Posterior cingulate gyrus (tissue), 11 donors: Measurements from ENCODE around the gene TBXA2R.
A peak's percentile ranks its signal among the peaks of the same experiment; 100 is the strongest.

Experiments
- DNase-seq, 10 donors: peaks; one replicate each; pipeline versions ENCODE4 v3.0.0 to v3.0.0-alpha.2; 2020 to 2021; ENCODE audit warnings: mixed read lengths in 3 of 10
- intact Hi-C: fragments of 100-400 bp; cut with DNase I; formaldehyde crosslinking; loops from one replicate; pipeline ENCODE4 v1.15.1; 2023

The TBXA2R gene

DNA sequence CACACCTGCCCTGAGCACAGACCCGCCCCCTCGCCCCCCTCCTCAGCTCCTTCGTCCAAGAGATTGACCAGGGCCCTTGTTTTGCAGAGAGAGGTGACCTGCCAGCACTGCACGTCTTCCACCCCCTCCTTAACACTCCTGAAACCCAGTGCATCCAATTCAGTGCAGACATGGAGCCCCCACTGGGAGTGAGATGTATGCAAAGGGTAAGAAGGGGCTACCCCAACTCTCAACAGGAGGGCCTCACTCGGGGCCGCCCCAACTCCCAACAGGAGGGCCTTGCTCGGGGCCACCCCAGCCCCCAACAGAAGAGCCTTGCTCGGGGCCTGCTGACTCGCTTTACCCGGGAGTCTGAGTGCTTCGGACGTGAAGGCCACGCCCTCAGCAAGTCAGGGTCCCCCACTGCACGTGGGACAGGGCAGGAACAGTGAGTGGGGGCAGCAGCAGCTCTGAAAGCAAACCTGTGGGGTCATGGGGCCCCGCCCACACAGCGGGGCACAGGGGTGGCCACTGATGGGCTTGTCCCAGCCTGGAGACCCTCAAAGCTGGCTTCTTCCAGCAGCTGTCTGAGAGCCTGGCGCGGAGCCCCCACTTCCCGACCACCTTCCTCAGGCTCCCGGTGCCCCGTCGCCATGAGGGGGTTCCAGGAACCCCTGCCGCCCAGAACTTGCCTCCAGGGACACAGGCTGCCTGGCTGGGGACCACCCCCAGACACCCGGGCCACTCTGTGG is 14.3 kb upstream of the TBXA2R start:
- intact Hi-C loops, result no loop called here
- DNase-seq, result no peak

DNA sequence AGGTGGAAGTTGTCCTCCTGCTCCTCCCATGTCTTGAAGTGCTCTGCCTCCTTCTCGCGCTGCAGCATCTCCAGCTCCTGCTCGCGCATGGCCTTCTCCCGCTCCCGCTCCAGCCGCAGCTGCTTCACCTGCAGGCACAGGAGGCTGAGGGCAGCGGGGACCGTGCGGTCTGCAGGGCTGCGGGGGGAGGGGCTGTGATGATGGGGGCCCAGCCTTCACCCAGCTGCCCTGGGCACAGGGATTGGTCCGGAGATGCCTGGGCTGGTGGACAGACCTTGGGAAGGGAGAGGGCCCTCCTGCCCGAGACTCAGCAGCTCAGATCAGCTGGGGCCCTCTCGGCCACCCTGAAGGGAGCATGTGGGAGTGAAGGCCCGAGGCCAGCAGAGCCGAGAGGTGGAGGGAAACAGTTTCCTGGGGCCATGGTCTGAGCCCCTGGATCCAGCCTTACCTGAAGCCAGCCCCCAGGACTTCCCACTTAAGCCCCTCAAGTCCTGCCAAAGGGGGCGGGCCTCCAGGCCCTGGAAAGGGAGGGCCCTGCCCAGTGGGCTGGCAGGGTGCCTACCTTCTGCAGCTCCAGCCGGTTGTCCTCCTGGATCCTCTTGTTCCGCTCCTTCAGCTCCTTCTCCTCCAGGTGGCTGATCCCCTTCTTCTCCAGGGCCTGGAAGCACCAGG is 13.6 kb upstream of the TBXA2R start:
- intact Hi-C loops, result no loop called here
- no peak for DNase-seq

DNA sequence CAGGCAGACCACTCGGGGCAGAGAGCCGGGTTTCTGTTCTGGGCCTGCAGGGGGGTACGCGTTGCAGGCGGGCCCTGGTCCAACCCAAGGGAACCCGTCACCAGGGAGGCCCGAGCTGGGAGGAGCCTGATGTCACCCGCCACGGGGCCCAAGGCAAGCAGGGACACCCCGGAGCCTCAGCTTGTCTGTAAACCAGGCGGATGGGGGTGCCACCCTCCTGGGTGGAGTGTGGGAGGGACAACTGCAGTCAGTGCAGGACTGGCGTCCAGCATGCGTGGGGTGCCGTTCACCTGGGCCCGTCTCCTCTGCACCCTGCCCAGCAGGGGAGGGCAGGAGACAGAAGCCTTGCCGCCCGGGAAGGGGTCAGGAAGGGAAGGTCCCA is 12.9 kb upstream of the TBXA2R start:
- no peak for DNase-seq
- intact Hi-C loops, result no loop called here

DNA sequence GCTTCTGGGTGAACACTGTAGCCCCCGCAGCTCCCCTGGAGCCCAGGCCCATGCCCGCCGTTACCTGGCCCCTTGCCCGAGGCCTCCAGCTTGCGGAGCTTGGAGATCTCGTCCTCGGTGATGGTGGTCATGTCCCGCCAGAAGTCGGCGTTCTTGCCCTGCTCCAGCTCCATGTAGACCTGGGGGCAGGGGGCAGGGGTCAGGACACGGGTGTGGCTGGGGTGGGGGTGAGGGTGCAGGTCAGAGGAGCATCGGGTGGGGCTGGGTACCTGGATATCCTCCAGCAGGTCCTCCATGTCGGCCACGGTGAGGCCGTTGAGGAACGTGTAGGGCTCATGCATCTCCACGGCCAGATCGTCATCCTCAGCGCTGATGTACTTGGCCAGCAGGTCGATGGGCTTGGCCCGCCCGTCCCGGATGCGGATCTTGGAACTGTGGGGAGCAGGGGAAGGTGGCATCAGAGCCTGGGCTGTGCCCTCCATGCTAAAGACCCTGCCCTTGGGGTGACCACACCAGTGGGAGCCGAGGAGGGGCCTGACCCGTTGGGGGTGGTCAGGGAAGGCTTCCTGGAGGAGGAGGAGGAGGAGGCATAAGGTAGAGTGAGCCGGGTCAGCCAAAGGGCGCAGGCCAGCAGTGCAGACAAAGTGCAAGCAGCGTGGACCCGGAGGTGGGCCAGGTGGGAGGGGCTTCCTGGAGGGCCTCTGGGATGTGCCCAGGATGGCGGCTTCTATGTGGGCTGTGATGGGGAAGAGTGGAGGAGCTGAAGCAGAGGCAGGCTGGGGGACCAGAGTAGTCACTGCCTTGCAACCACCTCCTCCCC is 12.3 kb upstream of the TBXA2R start:
- DNase-seq, result no peak
- intact Hi-C loops, result loop anchor here (1.0 kb wide), 1 partner anchor 74 kb away; no protein-coding TSS in a partner anchor

DNA sequence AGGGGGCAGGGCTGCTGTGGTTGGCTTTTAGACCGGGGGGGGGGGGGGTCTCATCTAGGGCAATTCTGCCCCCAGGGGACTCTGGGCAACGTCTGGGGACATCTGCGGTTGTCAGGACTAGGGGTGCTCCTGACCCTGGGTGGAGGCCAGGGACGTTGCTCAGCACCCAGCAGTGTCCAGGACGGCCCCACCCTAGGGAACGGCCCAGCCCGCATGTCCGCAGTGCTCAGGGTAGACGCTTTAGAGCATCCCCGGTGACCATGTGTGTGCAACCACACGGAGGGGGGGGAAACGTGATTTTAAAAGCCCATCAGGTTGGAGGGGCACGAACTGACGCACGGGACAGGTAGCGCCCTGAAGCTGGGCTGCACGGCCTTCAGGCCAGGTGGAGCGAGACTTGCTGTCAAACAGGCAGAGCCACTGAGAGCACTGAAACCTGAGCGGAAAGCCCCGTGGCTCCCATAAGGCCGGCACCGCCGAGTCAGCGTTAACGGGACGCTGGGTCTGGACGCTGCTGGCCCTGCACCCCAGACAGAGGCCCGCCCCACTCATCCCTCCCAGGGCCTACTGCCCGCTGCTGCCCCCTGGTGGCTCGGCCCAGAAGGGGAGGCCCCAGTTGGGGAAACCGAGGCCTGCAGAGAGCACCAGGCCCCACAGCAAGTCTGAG is 11.6 kb upstream of the TBXA2R start:
- DNase-seq, result peak in 7 of 10 donors; percentile 48 to 94 (median 69)
- intact Hi-C loops, result loop anchor here (1.0 kb wide), 1 partner anchor 73 kb away; no protein-coding TSS in a partner anchor

DNA sequence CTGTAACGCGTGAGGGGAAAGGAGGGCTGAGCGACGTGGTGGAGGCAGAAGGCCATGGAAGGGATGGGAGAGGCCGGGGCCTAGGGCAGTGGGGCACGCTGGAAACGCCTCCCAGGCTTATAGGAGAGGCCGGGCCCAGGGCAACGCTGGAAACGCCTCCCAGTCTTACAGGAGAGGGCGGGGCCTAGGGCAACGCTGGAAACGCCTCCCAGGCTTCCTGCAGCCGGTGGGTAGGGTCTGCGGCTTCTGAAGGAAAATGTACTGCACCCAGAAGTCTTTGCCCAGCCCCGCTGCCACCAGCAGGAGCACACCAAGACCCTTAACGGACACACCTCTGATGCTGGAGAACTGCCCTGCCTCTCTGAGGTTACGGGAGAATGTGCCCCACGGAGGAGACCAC is 10.8 kb upstream of the TBXA2R start:
- no peak for DNase-seq
- intact Hi-C loops, result no loop called here

DNA sequence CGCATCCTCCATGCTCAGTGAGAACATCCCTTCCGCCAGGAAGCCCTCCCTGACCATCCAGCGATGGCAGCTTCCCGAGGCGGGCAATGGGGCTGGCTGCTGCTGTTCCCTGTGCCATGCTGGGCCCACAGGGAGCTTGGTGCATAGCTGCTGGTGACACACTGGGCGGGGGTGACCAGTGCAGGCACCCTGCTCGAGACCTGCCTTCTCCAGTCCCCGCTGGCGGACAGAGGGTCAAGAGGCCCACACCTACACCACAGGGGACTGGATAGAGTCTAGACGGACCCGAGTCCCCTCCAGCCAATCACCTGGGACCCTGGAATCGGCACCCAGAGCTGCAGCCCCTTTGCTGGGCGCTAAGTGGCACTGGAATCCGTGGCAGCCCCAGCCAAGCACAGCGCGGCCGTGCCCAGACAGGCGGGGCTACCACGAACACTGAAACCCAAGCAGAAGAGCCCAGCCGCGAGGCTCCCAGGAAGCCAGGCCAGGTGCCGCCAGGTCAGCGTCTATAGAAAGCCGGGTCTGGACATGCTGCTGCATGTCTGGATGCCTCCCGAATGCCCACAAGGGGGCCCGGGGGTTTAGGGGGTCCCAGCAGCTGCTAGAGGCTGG is 9.0 kb upstream of the TBXA2R start:
- intact Hi-C loops, result no loop called here

DNA sequence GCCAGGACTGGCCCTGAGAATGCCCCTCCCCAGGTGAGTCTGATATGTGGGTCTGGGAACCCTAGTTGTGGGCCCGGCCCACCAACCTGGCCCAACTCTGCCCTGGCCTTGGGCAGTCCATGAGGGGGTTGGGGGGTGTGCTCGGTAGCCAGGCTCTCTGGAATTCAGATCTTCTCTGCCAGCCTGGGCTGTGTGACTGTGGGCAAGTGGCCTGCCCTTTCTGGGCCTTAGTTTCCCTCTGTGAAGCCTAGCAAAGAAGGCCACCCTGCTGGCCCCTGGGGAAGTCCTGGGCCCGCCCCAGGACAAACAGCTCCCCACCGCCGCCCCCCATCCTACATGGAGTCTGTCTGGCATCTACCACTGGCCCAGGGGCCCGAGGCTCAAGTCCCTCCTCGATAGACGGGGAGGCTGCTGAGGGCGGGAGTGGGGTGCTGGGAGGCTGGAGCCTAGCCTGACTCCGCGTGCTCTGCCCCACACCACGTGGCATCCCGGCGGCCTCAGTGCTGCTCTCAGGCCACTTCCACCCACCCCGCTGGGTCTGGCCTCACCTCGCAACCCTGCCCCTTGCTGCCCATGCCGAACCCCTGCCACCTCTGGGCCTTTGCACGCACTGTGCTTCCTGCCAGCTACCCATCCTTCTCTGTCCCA is 8.3 kb upstream of the TBXA2R start:
- intact Hi-C loops, result no loop called here
- DNase-seq, result peak in 1 of 10 donors; percentile 82

More for the DNA sequence above, 9.0 kb upstream of the TBXA2R start:
- DNase-seq, result no peak

DNA sequence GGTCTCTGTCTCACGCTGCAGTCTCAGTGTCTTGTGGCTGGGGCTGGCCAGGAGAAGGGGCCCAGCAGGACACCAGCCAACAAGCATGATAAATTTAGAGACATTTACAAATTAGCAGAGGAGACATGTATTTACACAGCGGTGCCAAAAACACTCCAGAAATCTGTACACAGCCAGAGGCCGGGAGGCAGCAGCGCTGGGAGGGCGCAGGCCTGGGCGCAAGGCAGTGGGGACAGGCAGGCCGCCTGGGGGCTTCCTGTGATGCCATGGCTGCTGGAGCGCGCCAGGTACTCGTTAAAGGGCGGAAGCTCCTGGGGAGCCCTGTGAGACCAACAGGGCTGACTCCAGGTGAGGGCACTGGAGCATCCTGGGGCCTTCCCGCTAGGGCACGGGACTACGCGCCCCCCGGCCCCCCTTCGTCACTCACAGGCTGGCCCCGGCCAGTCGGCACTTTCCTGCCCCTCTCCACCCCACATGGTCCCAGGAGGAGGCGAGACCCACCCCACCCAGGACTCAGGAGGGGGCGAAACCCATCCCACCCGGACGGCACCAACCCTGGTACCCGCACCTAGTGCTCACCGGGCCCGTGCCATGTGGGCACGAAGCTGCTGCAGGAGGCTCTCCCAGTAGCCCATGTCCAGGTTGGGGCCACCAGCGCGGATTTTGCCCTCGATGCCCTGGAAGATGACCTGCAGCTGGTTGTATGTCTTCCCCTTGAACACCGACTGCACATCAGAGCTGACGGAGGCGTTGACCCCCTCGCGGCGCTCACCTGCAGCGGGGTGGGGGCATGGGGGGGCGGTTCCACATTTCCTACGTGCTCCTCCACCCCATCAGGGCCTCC is 7.4 kb upstream of the TBXA2R start:
- DNase-seq, result no peak

DNA sequence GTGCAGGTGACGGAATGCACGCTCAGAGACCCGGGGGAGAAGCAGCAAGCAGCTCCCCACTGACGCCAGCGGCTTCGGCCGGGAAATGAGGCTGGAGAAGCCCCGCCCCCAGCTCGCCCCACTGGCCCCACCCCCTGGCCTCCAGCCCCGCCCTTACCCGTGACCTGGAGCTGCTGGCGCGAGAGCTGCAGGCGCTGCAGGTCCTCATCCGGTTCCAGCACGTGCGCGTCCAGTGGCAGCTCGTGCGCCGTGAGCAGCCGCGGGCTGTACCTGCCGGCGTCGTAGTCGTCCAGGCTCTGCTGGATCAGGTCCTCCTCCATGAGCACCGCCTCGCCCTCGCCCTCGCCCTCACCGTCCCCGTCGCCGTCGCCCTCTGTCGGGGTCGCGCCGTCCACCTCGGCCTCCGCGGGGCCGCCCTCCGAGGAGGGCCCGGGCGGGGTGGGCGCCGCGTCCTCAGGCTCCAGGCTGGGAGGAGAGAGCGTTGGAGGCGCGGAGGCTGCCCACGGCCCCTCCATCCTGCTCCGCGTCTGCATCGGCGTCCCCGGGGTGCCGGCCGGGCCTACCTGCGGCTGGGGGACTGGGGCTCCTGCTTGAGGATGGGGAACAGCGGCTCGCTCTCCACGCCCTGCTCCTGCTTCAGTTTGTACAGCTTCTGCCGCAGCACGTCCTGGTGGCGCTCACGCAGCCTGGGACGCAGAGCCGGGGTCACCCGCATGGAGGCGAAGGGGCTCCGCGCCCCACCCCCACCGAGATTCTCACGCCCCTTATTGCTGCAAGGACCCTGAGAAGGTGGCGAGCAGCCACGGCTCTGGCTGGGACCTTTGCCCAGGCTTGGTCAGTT is 6.4 kb upstream of the TBXA2R start:
- peak in 2 of 10 donors; percentile 63 to 74 for DNase-seq
- intact Hi-C loops, result no loop called here

More for the DNA sequence above, 7.4 kb upstream of the TBXA2R start:
- intact Hi-C loops, result no loop called here

DNA sequence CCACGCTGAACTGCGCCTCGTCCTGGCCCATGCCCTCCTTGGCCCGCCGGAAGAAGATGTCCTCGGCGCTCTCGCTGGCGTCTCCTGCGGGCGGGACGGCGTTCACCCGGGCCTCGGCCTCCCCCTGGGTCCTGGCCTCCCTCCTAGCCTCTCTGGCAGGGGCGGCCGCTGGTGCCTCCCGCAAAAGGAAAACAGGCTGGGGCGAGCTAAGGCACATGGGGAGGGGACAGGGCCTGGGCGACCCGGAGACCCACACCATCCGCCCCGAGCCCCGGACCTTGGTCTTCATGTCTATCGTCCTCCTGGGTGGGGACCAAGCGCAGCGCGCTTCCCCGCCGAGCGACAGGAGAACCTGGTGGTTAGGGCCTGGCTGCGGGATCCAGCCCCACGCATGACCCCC is 5.7 kb upstream of the TBXA2R start:
- DNase-seq, result no peak
- intact Hi-C loops, result no loop called here

DNA sequence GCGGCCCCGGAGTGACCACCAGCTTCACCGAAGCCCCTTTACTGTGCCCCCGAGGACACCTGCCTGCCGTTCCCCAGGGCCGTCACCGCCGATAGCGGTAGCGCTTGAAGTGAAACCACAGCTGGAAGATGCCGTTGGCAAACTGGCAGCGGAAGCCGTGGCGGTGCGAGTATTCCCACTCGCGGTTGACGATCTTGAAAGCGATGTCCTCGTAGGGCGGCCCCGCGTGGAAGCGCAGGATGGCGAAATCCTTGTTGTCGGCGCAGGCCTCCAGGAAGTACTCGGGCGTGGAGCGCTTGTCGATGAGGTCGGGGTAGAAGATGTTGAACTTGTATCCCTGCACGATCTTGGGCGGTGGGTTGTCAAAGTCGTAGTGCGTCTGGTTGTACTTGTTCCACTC is 5.2 kb upstream of the TBXA2R start:
- intact Hi-C loops, result no loop called here
- peak in 1 of 10 donors; percentile 71 for DNase-seq

DNA sequence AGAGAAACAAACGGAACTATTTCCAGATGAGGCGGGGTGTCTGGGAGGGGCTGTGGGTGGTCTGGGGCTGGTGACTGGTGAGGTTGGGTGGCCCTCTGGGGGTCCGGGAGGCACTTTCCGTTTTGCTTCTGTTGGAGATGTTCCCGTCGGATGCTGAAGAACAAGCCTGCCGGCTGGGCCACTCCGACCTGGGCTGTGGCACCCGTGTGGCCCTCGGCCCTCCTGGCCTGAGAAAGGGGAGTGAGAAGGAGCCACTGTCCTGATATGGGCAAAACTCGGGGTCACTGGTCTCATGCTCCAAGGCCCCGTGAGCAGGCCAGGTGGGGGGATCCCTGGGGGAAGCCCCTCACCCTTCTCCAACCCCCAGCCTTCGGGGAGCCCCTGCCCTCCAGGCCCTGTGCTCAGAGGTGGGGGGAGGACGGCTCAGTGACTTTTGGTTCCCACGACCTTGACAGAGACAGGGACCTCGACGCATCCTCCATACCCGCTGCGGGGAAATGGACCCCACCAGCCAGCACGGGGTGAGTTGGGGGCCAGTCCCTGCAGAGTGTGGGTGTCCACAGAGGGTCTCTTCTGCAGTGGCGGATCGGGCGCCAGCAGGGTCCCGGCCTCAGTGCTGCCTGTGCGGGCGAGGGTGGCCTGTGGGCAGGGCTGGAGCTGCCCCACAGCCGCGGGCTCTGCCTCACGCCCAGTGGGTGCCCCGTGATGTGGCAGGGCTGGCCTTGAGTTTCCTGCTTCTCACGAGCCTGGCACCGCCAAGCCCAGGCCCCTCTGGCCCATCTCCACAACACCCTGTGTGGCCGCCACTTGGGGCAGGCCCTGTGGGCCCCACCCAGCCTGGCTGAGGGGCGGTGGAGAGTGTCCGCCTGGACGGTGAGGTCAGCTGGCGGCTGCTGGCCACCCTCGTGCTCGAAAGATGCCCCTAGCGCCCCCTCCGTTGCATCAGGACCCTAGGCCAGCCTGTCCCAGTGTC is 4.4 kb upstream of the TBXA2R start:
- peak in 1 of 10 donors; percentile 84 for DNase-seq
- intact Hi-C loops, result no loop called here

DNA sequence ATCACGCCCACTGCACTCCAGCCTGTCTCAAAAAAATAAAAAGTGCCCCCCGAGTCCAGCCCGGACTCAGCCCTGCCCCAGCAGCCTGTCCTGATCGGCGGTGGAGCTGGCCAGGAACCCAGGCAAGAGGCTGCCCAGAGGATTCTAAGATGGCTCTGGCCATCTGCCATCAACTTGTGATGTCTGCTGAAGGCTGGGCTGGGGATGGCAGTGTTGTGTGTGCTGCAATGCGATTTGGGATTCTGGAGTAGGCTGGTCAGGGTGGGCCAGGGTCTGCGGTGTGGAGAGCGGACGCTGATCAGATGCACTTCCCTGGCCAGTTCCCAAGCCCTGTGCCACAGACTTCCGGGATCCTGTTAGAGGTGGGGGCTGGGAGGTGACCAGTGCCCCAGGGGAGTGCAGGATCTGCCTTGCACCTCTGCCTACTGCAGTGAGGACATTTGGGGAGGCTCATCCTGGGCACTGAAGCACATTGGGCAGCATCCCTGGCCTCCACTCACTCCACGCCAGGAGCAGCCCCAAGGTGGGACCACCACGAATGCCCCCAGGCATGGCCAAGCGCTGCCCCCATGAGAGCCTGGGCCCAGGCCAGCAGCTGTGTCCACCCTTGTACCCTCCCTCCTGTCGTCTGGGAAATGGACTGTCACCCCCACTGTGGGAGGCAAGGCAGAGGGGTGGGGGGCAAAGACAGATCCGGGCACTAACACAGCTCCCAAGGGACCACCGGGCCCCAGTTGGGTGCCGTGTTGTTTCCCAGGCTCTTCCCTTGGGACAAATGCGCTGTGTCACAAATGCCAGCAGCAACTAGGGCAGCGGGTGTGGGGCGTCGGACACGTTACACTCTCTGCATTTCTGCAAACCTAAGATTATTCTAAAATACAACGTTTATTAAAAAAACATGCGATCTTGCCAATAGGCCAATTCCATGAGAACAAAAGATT is 3.4 kb upstream of the TBXA2R start:
- peak in 1 of 10 donors; percentile 80 for DNase-seq
- intact Hi-C loops, result no loop called here

DNA sequence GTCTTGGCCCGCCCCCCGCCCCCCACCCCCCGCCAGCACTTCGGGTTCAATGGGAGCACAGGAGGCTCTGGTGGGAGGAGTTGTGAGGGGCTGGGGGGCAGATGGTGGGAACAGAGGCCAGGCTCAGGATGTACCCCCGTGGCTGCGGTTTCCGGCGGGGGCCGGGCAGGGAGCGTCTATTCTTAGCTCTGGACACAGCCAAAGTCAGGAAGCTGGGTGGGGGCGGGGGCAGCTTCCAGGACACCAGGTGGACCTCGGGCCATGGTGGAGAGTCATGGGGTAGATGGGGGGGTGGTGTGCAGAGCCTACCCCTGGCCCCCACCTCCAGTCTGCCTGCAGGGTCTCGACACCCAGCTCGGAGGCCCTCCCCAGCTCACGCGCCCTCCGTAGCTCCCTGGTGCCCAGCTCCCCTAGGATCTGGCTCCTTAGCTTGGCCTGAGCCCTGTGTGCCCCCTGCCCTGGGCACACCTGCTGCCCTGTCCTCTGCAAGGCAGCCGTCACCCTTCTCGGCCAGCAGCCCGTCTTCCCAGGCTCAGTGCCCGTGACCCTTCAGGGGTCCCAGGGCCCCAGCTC is 2.2 kb upstream of the TBXA2R start:
- intact Hi-C loops, result no loop called here
- peak in 1 of 10 donors; percentile 79 for DNase-seq
